ENCODE data around the gene POLRMT.
"Not testable (repeated sequence)": the region's sequence is repeated elsewhere in the genome, so short reads cannot be mapped to it uniquely, and the experiment has no call there.

The POLRMT gene

DNA sequence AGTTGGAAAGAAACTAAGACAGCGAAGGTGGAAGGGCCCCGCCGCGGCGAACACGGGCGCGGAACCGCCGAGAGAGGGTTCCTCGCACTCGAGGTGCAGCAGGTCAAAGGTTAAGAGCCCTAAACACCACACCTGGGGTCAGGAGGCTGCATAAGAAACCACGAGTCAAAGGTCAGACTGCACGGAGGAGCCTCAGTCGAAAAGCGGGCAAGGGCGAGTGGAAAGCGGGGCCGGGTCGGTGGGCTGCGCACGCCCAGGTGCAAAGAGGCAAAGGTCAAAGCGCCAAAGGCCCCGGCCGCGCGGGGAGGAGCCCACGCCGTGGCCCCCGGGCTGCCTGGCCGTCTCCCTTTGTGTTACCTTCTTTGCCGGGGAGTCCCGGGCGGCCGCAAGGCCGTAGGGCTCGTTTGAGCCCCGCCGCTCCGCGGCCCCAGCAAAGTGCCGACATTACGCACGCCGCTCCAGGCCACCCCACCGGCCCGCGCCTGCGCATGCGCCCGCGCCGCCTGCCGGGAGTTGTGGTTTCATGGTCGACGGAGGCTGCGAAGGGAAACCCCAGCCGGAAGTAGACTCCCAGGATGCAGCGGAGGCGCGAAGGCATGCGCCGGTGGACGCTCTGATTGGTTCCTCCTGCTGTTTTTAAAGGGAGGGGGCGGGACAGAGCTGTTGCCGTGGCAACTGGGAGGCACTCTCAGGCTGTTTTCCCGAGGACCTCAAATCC, at the start of gene POLRMT:
POLRMT (minus strand) TSS at position 470 of the 718 bp plus-strand sequence; CDS start at position 445, 25 bp downstream.
- peak; percentile 90 to 94 for DNase-seq (ENCODE audit: low read depth in 2 of 2, low spot score in 1 of 2)

GRCh38 chr19:682678-683320, 49.5 kb upstream of the POLRMT start:
- DNase-seq (ENCODE audit: low read depth in 2 of 2, low spot score in 1 of 2): no peak

- DNase-seq (ENCODE audit: low read depth in 2 of 2, low spot score in 1 of 2): peak in 1 of 2 donors; percentile 83
Observed at GRCh38 chr19:681029-682019, 48.0 kb upstream of the POLRMT start.

DNA sequence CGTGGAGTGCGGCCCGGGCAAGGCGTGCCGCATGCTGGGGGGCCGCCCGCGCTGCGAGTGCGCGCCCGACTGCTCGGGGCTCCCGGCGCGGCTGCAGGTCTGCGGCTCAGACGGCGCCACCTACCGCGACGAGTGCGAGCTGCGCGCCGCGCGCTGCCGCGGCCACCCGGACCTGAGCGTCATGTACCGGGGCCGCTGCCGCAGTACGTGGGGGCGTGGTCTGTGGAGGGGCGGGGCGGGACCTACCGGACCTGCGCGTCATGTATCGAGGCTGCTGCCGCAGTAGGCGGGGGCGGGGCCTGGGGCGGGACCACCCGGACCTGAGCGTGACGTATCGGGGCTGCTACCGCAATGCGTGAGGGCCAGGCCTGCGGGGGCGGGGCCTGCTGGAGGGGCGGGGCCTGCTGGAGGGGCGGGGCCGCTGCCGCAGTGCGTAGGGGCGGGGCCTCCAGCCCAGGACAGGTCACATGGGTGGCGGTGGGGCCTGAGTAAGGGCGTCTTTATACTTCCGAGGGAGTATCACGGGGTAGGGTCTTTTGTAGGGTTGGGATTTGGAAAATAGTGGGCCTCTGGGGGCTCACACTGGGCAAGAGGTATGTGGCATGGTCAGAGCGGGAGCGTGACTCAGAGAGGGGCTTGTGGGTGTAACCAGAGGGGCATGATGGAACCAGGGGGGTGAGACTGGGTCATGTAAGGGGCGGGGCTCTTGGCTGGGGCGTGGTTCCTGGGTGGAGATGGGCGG, 47.1 kb upstream of the POLRMT start:
- DNase-seq (ENCODE audit: low read depth in 2 of 2, low spot score in 1 of 2): peak; percentile 99

DNA sequence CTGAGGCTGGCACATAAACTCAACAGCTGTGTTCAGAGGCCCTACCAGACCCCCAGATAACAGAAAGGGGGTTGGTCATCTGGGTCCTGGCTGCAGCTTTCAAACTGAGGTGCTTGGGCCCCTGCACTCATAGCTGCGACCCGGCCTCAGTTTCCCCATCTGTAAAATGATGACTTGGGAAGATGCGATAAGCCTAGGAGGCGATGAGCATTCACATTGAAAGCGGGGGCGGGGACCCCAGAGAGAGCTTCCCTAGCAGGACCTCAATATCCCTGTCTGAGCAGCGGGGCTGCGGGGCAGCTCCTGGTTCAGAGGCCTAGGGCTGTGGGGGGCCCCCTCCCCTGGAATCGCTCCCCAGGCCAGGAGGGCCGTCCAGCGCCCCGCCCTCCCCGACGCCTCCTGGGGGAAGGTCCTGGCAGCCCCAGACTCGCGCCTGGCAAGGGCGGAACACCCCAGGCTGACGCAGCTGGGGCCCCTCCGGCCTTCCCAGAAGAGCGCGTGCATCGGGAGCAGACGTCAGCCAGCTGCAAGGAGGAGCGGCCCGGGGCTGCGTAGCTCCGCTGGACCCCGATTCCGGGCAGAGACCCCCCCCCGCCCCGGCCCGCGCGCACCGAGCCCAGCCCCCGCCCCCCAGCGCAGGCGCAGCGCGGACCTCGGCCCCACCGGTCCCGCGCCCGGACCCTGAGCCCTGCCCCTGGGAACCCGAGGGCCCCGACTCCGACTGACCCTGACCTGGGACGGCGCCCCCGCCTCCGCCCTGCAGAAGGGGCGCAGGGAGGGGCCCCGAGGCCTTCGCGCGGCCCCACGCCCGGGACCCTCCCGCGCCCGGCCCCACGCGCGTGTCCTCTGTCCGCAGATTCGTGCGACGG, 46.3 kb upstream of the POLRMT start:
- DNase-seq (ENCODE audit: low read depth in 2 of 2, low spot score in 1 of 2): no peak

- no peak for DNase-seq (ENCODE audit: low read depth in 2 of 2, low spot score in 1 of 2)
Observed at GRCh38 chr19:678791-679388, 45.6 kb upstream of the POLRMT start.

DNA sequence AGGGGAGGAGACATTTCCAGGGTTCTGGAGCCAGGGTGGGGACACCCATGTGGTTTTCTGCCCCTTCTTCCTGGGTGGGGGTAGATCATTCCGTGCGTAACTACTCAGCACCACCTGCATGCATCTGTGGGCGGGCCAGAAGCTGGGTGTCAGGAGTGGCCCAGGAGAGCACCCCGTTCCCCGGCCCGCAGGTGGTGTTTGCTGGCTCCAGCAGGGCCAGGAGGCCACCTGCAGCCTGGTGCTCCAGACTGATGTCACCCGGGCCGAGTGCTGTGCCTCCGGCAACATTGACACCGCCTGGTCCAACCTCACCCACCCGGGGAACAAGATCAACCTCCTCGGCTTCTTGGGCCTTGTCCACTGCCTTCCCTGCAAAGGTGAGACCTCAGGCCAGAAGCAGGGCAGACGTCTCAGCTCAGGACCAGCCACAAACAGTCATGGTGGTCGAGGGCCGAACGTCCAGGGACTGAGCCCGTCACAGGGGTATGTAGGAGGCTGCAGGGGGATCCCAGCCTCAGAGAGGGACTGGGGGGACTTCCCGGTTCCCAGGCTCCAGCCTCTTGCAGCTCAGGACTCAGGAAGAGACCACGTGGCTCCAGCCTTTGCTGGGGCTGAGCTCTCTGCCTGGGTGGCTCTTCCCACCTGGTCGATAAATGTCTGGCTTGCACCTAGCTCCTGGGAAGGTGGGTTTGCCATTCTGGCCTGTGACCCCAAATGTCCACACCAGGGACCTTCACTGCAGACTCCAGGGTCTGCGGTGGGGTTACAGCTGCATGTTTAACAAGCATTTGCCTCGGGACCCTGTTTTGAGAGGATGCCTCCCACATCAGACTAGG, 44.5 kb upstream of the POLRMT start:
- DNase-seq (ENCODE audit: low read depth in 2 of 2, low spot score in 1 of 2): no peak

- no peak for DNase-seq (ENCODE audit: low read depth in 2 of 2, low spot score in 1 of 2)
Observed at GRCh38 chr19:677201-677600, 43.9 kb upstream of the POLRMT start.

GRCh38 chr19:676339-677105, 43.2 kb upstream of the POLRMT start, which contains the start of gene FSTL3:
Gene FSTL3, plus strand, starts transcription at chr19:676392. Its CDS starts 32 bp downstream, at chr19:676424.
- DNase-seq (ENCODE audit: low read depth in 2 of 2, low spot score in 1 of 2): no peak

- DNase-seq (ENCODE audit: low read depth in 2 of 2, low spot score in 1 of 2): no peak
Observed at GRCh38 chr19:676007-676338, 42.6 kb upstream of the POLRMT start.

DNA sequence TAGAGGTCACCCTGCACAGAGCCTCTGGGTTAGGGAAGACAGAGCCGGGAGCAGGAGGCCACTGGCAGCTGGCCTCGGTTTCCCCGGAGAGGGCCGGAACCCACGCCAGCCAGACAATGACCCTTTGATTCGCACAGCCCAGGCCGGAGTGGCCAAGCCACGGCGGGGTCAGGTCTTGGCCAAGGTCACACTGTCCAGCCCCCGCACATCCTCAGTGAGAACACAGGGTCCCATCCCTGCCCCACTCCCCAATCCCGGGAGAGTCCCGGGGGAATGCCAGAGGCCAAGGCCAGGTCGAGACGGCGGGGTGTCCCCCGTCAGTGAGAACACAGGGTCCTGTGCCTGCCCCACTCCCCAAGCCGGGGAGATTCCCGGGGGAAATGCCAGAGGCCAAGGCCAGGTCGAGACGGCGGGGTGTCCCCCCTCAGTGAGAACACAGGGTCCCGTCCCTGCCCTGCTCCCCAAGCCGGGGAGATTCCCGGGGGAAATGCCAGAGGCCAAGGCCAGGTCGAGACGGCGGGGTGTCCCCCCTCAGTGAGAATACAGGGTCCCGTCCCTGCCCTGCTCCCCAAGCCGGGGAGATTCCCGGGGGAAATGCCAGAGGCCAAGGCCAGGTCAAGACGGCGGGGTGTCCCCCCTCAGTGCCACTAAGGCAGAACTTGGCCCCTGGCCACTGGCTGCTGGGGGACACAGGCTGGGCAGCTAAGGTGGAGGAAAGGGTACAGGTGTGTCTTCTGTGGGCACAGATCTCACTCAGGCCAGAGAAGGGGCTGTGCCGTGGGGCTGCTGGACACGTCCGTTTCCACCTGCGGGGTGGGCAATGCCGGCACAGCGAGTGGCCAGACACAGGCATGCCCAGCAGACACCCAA, 41.2 kb upstream of the POLRMT start:
- DNase-seq (ENCODE audit: low read depth in 2 of 2, low spot score in 1 of 2): no peak

DNA sequence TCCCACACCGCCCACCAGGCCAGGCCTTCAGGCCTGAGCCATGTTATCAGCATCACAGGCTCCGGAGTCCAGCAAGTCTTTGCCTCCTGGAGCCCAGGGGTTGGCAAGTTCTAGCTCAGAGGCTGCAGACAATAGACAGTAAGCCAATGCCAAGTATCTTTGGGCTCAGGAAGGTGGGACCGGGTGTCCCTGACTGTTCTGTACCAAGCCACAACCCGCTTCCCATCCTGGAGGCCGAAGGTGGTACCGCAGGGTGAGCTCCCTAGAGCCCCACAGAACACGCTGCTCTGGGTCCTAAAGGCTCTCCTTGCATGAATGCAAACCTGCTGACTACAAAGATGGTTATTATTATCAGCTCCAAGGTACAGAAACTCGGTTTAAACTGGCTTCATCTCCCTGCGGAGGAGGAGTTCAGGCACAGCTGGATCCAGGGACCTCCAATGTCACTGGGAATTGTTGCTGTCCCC, 37.3 kb upstream of the POLRMT start:
- DNase-seq (ENCODE audit: low read depth in 2 of 2, low spot score in 1 of 2): no peak

DNA sequence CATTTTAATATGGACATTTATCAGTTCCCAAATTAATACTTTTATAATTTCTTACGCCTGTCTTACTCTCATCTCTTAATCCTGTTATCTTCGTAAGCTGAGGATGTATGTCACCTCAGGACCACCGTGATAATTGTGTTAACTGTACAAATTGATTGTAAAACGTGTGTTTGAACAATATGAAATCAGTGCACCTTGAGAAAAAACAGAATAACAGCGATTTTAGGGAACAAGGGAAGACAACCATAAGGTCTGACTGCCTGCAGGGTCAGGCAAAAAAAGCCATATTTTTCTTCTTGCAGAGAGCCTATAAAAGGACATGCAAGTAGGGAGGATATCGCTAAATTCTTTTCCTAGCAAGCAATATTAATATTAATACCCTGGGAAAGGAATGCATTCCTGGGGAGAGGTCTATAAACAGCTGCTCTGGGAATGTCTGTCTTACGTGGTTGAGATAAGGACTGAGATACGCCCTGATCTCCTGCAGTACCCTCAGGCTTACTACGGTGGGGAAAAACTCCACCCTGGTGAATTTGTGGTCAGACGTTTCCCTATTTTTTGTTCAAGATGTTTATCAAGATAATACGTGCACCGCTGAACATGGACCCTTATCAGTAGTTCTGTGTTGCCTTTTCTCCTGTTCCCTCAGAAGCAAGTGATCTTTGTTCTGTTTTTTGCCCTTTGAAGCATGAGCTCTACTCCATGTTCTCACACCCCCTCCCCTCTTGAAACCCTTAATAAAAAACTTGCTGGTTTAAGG, 35.5 kb upstream of the POLRMT start:
- not testable (repeated sequence) for DNase-seq (ENCODE audit: low read depth in 2 of 2, low spot score in 1 of 2)

GRCh38 chr19:666985-667573, 33.7 kb upstream of the POLRMT start:
- not testable (repeated sequence) for DNase-seq (ENCODE audit: low read depth in 2 of 2, low spot score in 1 of 2)

DNA sequence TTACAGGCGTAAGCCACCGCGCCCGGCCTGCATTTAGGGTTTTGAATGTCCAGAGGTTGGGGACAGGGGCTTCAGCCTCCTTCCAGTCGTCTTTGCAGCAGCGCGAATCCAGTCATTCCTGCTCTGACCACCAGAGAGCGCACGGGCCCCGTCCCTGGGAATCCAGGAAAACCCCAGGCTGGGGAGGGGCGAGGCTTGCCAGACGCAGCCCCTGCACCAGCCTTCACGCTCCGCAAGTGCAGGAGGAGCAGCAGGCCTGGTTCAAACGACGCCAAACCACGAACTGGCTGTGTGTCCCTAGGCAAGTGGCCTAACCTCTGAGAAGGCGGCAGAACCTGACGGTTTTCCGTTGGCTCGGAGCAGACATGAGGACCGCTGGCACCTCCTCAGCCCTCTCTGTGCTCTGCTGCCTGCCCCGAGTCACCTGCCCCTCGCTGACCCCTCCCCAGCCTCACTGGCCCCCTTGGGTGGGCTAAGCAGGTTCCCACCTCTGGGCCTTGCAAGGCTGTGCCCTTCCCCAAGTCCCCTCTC, 31.6 kb upstream of the POLRMT start:
- DNase-seq (ENCODE audit: low read depth in 2 of 2, low spot score in 1 of 2): peak; percentile 57 to 64

All from stimulated activated CD8-positive, alpha-beta memory T cell treated with anti-CD3 and anti-CD28 coated beads, Interleukin-4, amount 100 ng/mL, for 1 hour (primary cell).